Esophagus squamous epithelium (tissue), 4 donors: ENCODE data around the gene LGALS4.
"Not testable (repeated sequence)": the region's sequence is repeated elsewhere in the genome, so short reads cannot be mapped to it uniquely, and the experiment has no call there.

Experiments used
- CTCF ChIP-seq, 6 experiments: fragments of 450-650 bp in 4 of 6; fragments of 200-600 bp in 2 of 6; sonication (generic) in 2 of 6; IDR thresholded peaks; one replicate each; pipeline ENCODE4 v1.5.1; 2016 to 2019; ENCODE audit warnings: antibody characterized with exemption in 6 of 6, mild to moderate bottlenecking in 4 of 6, moderate library complexity in 4 of 6
- POLR2A ChIP-seq, 4 donors: fragments of 450-650 bp; IDR thresholded peaks; one replicate each; pipeline ENCODE4 v1.6.1; 2017; ENCODE audit warnings: antibody characterized with exemption in 4 of 4, mild to moderate bottlenecking in 4 of 4, moderate library complexity in 3 of 4

GRCh38 chr19:38770228-38770948 is 42.4 kb downstream of the LGALS4 start:
- not testable (repeated sequence) for TF ChIP-seq CTCF, POLR2A (IDR thresholded peaks at IDR 0.05)
